Spleen (tissue), 7 donors: ENCODE data around the gene AK8.

ENCODE experiments used
- CTCF ChIP-seq, 11 experiments: fragments of 200-600 bp in 7 of 11; fragments of 450-650 bp in 4 of 11; sonication (generic) in 4 of 11; IDR thresholded peaks in 8 of 11; conservative IDR thresholded peaks in 3 of 11; 1 replicate in 7 of 11; 2 replicates in 4 of 11; pipeline versions ENCODE4 v1.4.0 to v1.8.0; 2016 to 2021; ENCODE audit warnings: antibody characterized with exemption in 11 of 11, inconsistent platforms in 4 of 11, mild to moderate bottlenecking in 1 of 11
- POLR2A ChIP-seq, 3 donors: fragments of 450-650 bp; IDR thresholded peaks; one replicate each; pipeline ENCODE4 v1.5.1; 2017; ENCODE audit warnings: antibody characterized with exemption in 3 of 3, mild to moderate bottlenecking in 1 of 3
- donor health status: DM: no; HTN: no; CAD: no; lungs with moderate emphysema.
- donor health status: DM: no; HTN: no; CAD: no.
- donor health status: DM: no; HTN: no; CAD: no.

- TF ChIP-seq POLR2A (IDR thresholded peaks at IDR 0.05), result no peak
- no peak for TF ChIP-seq CTCF (IDR thresholded peaks at IDR 0.05 in 8 of 11, conservative IDR thresholded peaks at IDR 0.05 in 3 of 11)
These were observed 128.8 kb downstream of the AK8 start for GRCh38 chr9:132749306-132749705.
